Heart right ventricle (tissue), 16 donors: ENCODE measurements around the gene LYSMD3. TPM values are rescaled to one million over a fixed set of nuclear protein-coding genes. Genes with fewer than 3 reads are reported as not detected.

Experiments
- ATAC-seq, 8 donors: fragments of 200-7000 bp; cut with Tn5 transposase; one replicate each; pipeline ENCODE4 v1.9.1; 2020; ENCODE audit warnings: mild to moderate bottlenecking in 8 of 8, moderate library complexity in 8 of 8, moderate number of reproducible peaks in 1 of 8
- DNase-seq, 2 donors: peaks; one replicate each; pipeline ENCODE4 v3.0.0-alpha.2; 2020
- H3K27ac ChIP-seq, 10 donors: fragments of 200-600 bp; sonication (generic) in 2 of 10; one replicate each; pipeline versions ENCODE4 v1.5.0 to v1.8.0; 2020 to 2022; ENCODE audit warnings: mild to moderate bottlenecking in 3 of 10
- H3K27me3 ChIP-seq, 7 donors: fragments of 200-600 bp; one replicate each; pipeline ENCODE4 v1.8.0; 2021 to 2022; ENCODE audit warnings: mild to moderate bottlenecking in 2 of 7
- H3K36me3 ChIP-seq, 9 donors: fragments of 200-600 bp; sonication (generic) in 1 of 9; one replicate each; pipeline versions ENCODE4 v1.5.0 to v1.8.0; 2020 to 2022; ENCODE audit warnings: mild to moderate bottlenecking in 2 of 9
- H3K4me1 ChIP-seq, 9 donors: fragments of 200-600 bp; sonication (generic) in 1 of 9; one replicate each; pipeline versions ENCODE4 v1.5.0 to v1.8.0; 2020 to 2022; ENCODE audit warnings: mild to moderate bottlenecking in 4 of 9
- H3K4me3 ChIP-seq, 10 donors: fragments of 200-600 bp; sonication (generic) in 2 of 10; one replicate each; pipeline versions ENCODE4 v1.5.0 to v1.8.0; 2020 to 2022; ENCODE audit warnings: mild to moderate bottlenecking in 7 of 10, moderate library complexity in 2 of 10
- H3K9me3 ChIP-seq, 11 donors: fragments of 200-600 bp in 10 of 11; sonication (generic) in 2 of 11; one replicate each; pipeline versions ENCODE4 v1.5.0 to v1.8.0; 2013 to 2022; ENCODE audit warnings: mild to moderate bottlenecking in 2 of 11, control low read depth in 1 of 11, moderate library complexity in 1 of 11
- CTCF ChIP-seq, 9 donors: fragments of 200-600 bp; sonication (generic) in 2 of 9; IDR thresholded peaks; one replicate each; pipeline versions ENCODE4 v1.5.0 to v1.8.0; 2021 to 2022; ENCODE audit warnings: antibody characterized with exemption in 9 of 9, mild to moderate bottlenecking in 5 of 9, moderate library complexity in 1 of 9
- WGBS, 2 donors: extraction: QIAGEN DNeasy Blood & Tissue Kit; methylation state at CpG; one replicate each; pipeline ENCODE4 v1.1.7; 2013; ENCODE audit warnings: inconsistent platforms in 1 of 2; 5-methylcytosine and 5-hydroxymethylcytosine counted together
- intact Hi-C, 10 donors: fragments of 100-400 bp; cut with DNase I; formaldehyde crosslinking; loops; one replicate each; pipeline versions ENCODE4 v1.11.1 to v1.14.2; 2022
- polyA plus RNA-seq, 2 donors: library from polyadenylated mRNA; stranded (reverse); fragments of 200-250 nt; gene quantifications; one replicate each; pipeline ENCODE4 v1.2.3, GENCODE V29; 2013
- total RNA-seq, 10 donors: library from RNA; stranded (reverse); fragmentation: NEBNext Ultra II Directional in 3 of 10; extraction: Animal tissue kit (Norgen Biotek cat#: 25700) in 3 of 10; gene quantifications; one replicate each; pipeline versions ENCODE4 v1.2.1 to v1.2.4, GENCODE V29; 2021 to 2023
- donor health status: Arrhythmogenic right ventricular cardiomyopathy.
- donor health status: ischemic (EF 13 %, LVEDD 7.1; RV severe dilation, severe dysfunction).
- donor health status: healthy with polysubstance abuse.
- donor health status: DM: no; HTN: yes; CAD: no.
- donor health status: DM: no; HTN: no; CAD: no.
- donor health status: ischemic (EF 25% LVEDD 6.9; RV normal size, moderate dysfunction).
- donor health status: ischemic (EF 25% LVEDD 5.7; RV mildly dilated, moderate dysfunction).
- donor health status: healthy.
- donor health status: DM: yes; HTN: yes; CAD: no.
- donor health status: Ischemic cardiomyopathy.
- donor health status: ischemic (EF 35%, LVEDD 5.7; RV mildly dilated, moderate dysfunction).
- donor health status: nonischemic (EF 11% LVEDD 7.7; RV severe dilation, severe dysfunction).
- donor health status: DM: yes; HTN: yes; CAD: no.
- donor health status: PGD.
- donor health status: ischemic (EF 29% LVEDD 5.4; RV normal size, mild dysfunction).
- donor health status: nonischemic (EF 23%, LVEDD 6.1; RV moderate dilation, normal function).

The LYSMD3 gene
- total and polyA plus RNA-seq, 12 donors: 5.8 to 26.7 (median 19.3) TPM

GRCh38 chr5:90503596-90503995 lies 25.8 kb downstream of the LYSMD3 start:
- ATAC-seq (no peak), DNase-seq (no peak)
- Histone ChIP-seq H3K27ac (no peak overlapping the region), H3K27me3 (no peaks in the 10 kb centered on the region), H3K36me3 (no peaks in the 10 kb centered on the region), H3K4me3 (no peak overlapping the region), H3K9me3 (no peaks in the 10 kb centered on the region), H3K4me1 (no peaks in the 10 kb centered on the region)
- no peak for TF ChIP-seq CTCF (IDR thresholded peaks at IDR 0.05)
- intact Hi-C loops: no loop called here
- 85 to 88% methylated on average over 1 of the region's 1 CpG for WGBS, 2 donors

- TF ChIP-seq CTCF (IDR thresholded peaks at IDR 0.05): no peak
- H3K4me3 ChIP-seq: no peak overlapping the region
- H3K36me3 ChIP-seq: no peaks in the 10 kb centered on the region
- H3K4me1 ChIP-seq: no peaks in the 10 kb centered on the region
- ATAC-seq (no peak), DNase-seq (no peak)
- peaks cover 0 to 8% (median 0%) of the 10 kb centered on the region in 11 donors for H3K9me3 ChIP-seq
- WGBS, 2 donors: 93 to 97% methylated on average over 1 of the region's 1 CpG
- no peaks in the 10 kb centered on the region for H3K27me3 ChIP-seq
- intact Hi-C loops: no loop called here
- no peak overlapping the region for H3K27ac ChIP-seq
Observed at GRCh38 chr5:90495146-90495545, 34.2 kb downstream of the LYSMD3 start.

- no peak overlapping the region for H3K27ac ChIP-seq
- no peak overlapping the region for H3K4me3 ChIP-seq
- no peak for TF ChIP-seq CTCF (IDR thresholded peaks at IDR 0.05)
- intact Hi-C loops: no loop called here
- no peaks in the 10 kb centered on the region for H3K36me3 ChIP-seq
- no peak for DNase-seq
- no peaks in the 10 kb centered on the region for H3K4me1 ChIP-seq
- no peak for ATAC-seq
- peaks cover 0 to 8% (median 0%) of the 10 kb centered on the region in 11 donors for H3K9me3 ChIP-seq
- H3K27me3 ChIP-seq: no peaks in the 10 kb centered on the region
Observed at GRCh38 chr5:90494043-90494442, 35.3 kb downstream of the LYSMD3 start.

GRCh38 chr5:90488791-90489190 lies 40.6 kb downstream of the LYSMD3 start:
- TF ChIP-seq CTCF (IDR thresholded peaks at IDR 0.05): no peak
- intact Hi-C loops: no loop called here
- WGBS, 2 donors: 38 to 73% methylated on average over 2 of the region's 2 CpGs

More at GRCh38 chr5:90488791-90489190, 40.6 kb downstream of the LYSMD3 start:
- H3K27me3 ChIP-seq: no peaks in the 10 kb centered on the region
- no peaks in the 10 kb centered on the region for H3K4me1 ChIP-seq
- no peak overlapping the region for H3K27ac ChIP-seq
- H3K4me3 ChIP-seq: no peak overlapping the region
- H3K36me3 ChIP-seq: no peaks in the 10 kb centered on the region
- DNase-seq (no peak), ATAC-seq (no peak)
- H3K9me3 ChIP-seq: no peaks in the 10 kb centered on the region
